ENCODE measurements around the gene SLC28A3. TPM values are rescaled to one million over a fixed set of nuclear protein-coding genes. Genes with fewer than 3 reads are reported as not detected.
"Not testable (repeated sequence)": the region's sequence is repeated elsewhere in the genome, so short reads cannot be mapped to it uniquely, and the experiment has no call there.

The SLC28A3 gene
- total RNA-seq, 2 experiments from 2014 or later, result 0.09 to 0.45 TPM

GRCh38 chr9:84371737-84372136, 31.2 kb upstream of the SLC28A3 start:
- no peaks in the 10 kb centered on the region for H3K9me3 Mint-ChIP-seq (ENCODE audit: low read depth)
- CTCF ChIA-PET, result no interaction called here
- no peak overlapping the region for H3K27ac Mint-ChIP-seq
- H3K4me3 Mint-ChIP-seq, result no peak overlapping the region
- peaks cover 10% of the 10 kb centered on the region for H3K27me3 Mint-ChIP-seq
- no peaks in the 10 kb centered on the region for H3K36me3 Mint-ChIP-seq
- ATAC-seq (no peak), DNase-seq (no peak)
- no peaks in the 10 kb centered on the region for H3K4me1 Mint-ChIP-seq

GRCh38 chr9:84368601-84369000, 28.0 kb upstream of the SLC28A3 start:
- Mint-ChIP-seq H3K27ac (no peak overlapping the region), H3K4me1 (no peaks in the 10 kb centered on the region), H3K9me3 (ENCODE audit: low read depth) (no peaks in the 10 kb centered on the region), H3K27me3 (peaks cover 12% of the 10 kb centered on the region), H3K36me3 (no peaks in the 10 kb centered on the region), H3K4me3 (no peak overlapping the region)
- CTCF ChIA-PET, result no interaction called here
- ATAC-seq, result no peak
- no peak for DNase-seq

GRCh38 chr9:84367726-84368125, 27.2 kb upstream of the SLC28A3 start:
- DNase-seq; ATAC-seq; CTCF ChIA-PET; H3K9me3 Mint-ChIP-seq (ENCODE audit: low read depth); H3K4me1 Mint-ChIP-seq; H3K36me3 Mint-ChIP-seq; H3K27ac Mint-ChIP-seq; H3K4me3 Mint-ChIP-seq: not testable (repeated sequence)
- H3K27me3 Mint-ChIP-seq, result peaks cover 12% of the 10 kb centered on the region

GRCh38 chr9:84366683-84367082, 26.1 kb upstream of the SLC28A3 start:
- Mint-ChIP-seq H3K36me3 (no peaks in the 10 kb centered on the region), H3K27me3 (peaks cover 12% of the 10 kb centered on the region), H3K4me3 (no peak overlapping the region), H3K27ac (no peak overlapping the region), H3K9me3 (ENCODE audit: low read depth) (no peaks in the 10 kb centered on the region), H3K4me1 (no peaks in the 10 kb centered on the region)
- CTCF ChIA-PET, result no interaction called here
- no peak for DNase-seq
- ATAC-seq, result no peak

GRCh38 chr9:84364894-84365490, 24.4 kb upstream of the SLC28A3 start:
- DNase-seq; H3K9me3 Mint-ChIP-seq (ENCODE audit: low read depth); ATAC-seq; CTCF ChIA-PET; H3K36me3 Mint-ChIP-seq; H3K27ac Mint-ChIP-seq; H3K4me1 Mint-ChIP-seq; H3K27me3 Mint-ChIP-seq; H3K4me3 Mint-ChIP-seq: not testable (repeated sequence)

- Mint-ChIP-seq H3K4me1 (no peaks in the 10 kb centered on the region), H3K9me3 (ENCODE audit: low read depth) (no peaks in the 10 kb centered on the region), H3K27ac (no peak overlapping the region), H3K27me3 (peaks cover 10% of the 10 kb centered on the region), H3K36me3 (no peaks in the 10 kb centered on the region), H3K4me3 (no peak overlapping the region)
- DNase-seq (no peak), ATAC-seq (no peak)
- CTCF ChIA-PET, result no interaction called here
These were observed 21.1 kb upstream of the SLC28A3 start for GRCh38 chr9:84361645-84362044.

- H3K27ac Mint-ChIP-seq, result no peak overlapping the region
- peaks cover 4% of the 10 kb centered on the region for H3K27me3 Mint-ChIP-seq
- H3K9me3 Mint-ChIP-seq (ENCODE audit: low read depth), result no peaks in the 10 kb centered on the region
- H3K4me3 Mint-ChIP-seq, result no peak overlapping the region
- CTCF ChIA-PET, result no interaction called here
- no peaks in the 10 kb centered on the region for H3K36me3 Mint-ChIP-seq
- DNase-seq (no peak), ATAC-seq (no peak)
- H3K4me1 Mint-ChIP-seq, result no peaks in the 10 kb centered on the region
These were observed 16.7 kb upstream of the SLC28A3 start for GRCh38 chr9:84357275-84357674.

GRCh38 chr9:84354035-84354434, 13.5 kb upstream of the SLC28A3 start:
- Mint-ChIP-seq H3K9me3 (ENCODE audit: low read depth) (no peaks in the 10 kb centered on the region), H3K27ac (no peak overlapping the region), H3K36me3 (no peaks in the 10 kb centered on the region), H3K4me1 (no peaks in the 10 kb centered on the region), H3K27me3 (peaks cover 1% of the 10 kb centered on the region), H3K4me3 (no peak overlapping the region)
- ATAC-seq (no peak), DNase-seq (no peak)
- CTCF ChIA-PET, result no interaction called here

- ATAC-seq (no peak), DNase-seq (no peak)
- Mint-ChIP-seq H3K9me3 (ENCODE audit: low read depth) (no peaks in the 10 kb centered on the region), H3K27ac (no peak overlapping the region), H3K4me1 (no peaks in the 10 kb centered on the region), H3K36me3 (no peaks in the 10 kb centered on the region), H3K4me3 (no peak overlapping the region), H3K27me3 (peaks cover 13% of the 10 kb centered on the region)
- CTCF ChIA-PET, result no interaction called here
These were observed 9.1 kb upstream of the SLC28A3 start for GRCh38 chr9:84349671-84350070.

- no peak overlapping the region for H3K27ac Mint-ChIP-seq
- no peaks in the 10 kb centered on the region for H3K4me1 Mint-ChIP-seq
- CTCF ChIA-PET, result no interaction called here
These were observed 2.6 kb upstream of the SLC28A3 start for GRCh38 chr9:84343111-84343521.

GRCh38 chr9:84339962-84340361, 596 bp downstream of the SLC28A3 start:
- H3K4me1 Mint-ChIP-seq, result no peaks in the 10 kb centered on the region
- no peak overlapping the region for H3K27ac Mint-ChIP-seq
- no peak overlapping the region for H3K4me3 Mint-ChIP-seq
- no peaks in the 10 kb centered on the region for H3K36me3 Mint-ChIP-seq
- H3K27me3 Mint-ChIP-seq, result no peaks in the 10 kb centered on the region
- DNase-seq, result no peak
- H3K9me3 Mint-ChIP-seq (ENCODE audit: low read depth), result no peaks in the 10 kb centered on the region
- CTCF ChIA-PET, result interaction anchor here (0.7 kb wide), 1 partner anchor 454 kb away, joined by 3 read pairs; no protein-coding TSS in a partner anchor
- no peak for ATAC-seq

More at GRCh38 chr9:84343111-84343521, 2.6 kb upstream of the SLC28A3 start:
- peaks cover 13% of the 10 kb centered on the region for H3K27me3 Mint-ChIP-seq
- no peak for ATAC-seq
- DNase-seq, result no peak
- H3K36me3 Mint-ChIP-seq, result no peaks in the 10 kb centered on the region
- H3K4me3 Mint-ChIP-seq, result no peak overlapping the region
- no peaks in the 10 kb centered on the region for H3K9me3 Mint-ChIP-seq (ENCODE audit: low read depth)

- CTCF ChIA-PET, result no interaction called here
- Mint-ChIP-seq H3K4me3 (no peak overlapping the region), H3K36me3 (no peaks in the 10 kb centered on the region), H3K4me1 (no peaks in the 10 kb centered on the region), H3K9me3 (ENCODE audit: low read depth) (no peaks in the 10 kb centered on the region), H3K27me3 (no peaks in the 10 kb centered on the region), H3K27ac (no peak overlapping the region)
- no peak for ATAC-seq
- no peak for DNase-seq
These were observed 1.1 kb downstream of the SLC28A3 start for GRCh38 chr9:84339503-84339902.

GRCh38 chr9:84338792-84339191, 1.8 kb downstream of the SLC28A3 start:
- ATAC-seq (no peak), DNase-seq (no peak)
- no peaks in the 10 kb centered on the region for H3K9me3 Mint-ChIP-seq (ENCODE audit: low read depth)
- no peak overlapping the region for H3K4me3 Mint-ChIP-seq
- H3K36me3 Mint-ChIP-seq, result no peaks in the 10 kb centered on the region
- CTCF ChIA-PET, result no interaction called here
- H3K27ac Mint-ChIP-seq, result no peak overlapping the region
- no peaks in the 10 kb centered on the region for H3K4me1 Mint-ChIP-seq
- H3K27me3 Mint-ChIP-seq, result no peaks in the 10 kb centered on the region

GRCh38 chr9:84337252-84337651, 3.3 kb downstream of the SLC28A3 start:
- no peaks in the 10 kb centered on the region for H3K9me3 Mint-ChIP-seq (ENCODE audit: low read depth)
- CTCF ChIA-PET, result no interaction called here
- H3K27me3 Mint-ChIP-seq, result no peaks in the 10 kb centered on the region

More at GRCh38 chr9:84337252-84337651, 3.3 kb downstream of the SLC28A3 start:
- no peak for ATAC-seq
- Mint-ChIP-seq H3K27ac (no peak overlapping the region), H3K36me3 (no peaks in the 10 kb centered on the region), H3K4me3 (no peak overlapping the region), H3K4me1 (no peaks in the 10 kb centered on the region)
- no peak for DNase-seq
